Stimulated activated CD8-positive, alpha-beta memory T cell treated with anti-CD3 and anti-CD28 coated beads, Interleukin-4, amount 100 ng/mL, for 1 hour (primary cell): Measurements from ENCODE around the gene TUBGCP3.

ENCODE experiments used
- DNase-seq, 2 donors: peaks; one replicate each; pipeline ENCODE4 v3.0.0-alpha.2; 2020; ENCODE audit warnings: low read depth in 2 of 2, low spot score in 1 of 2

TUBGCP3 gene

GRCh38 chr13:112444416-112445399, 143.2 kb downstream of the TUBGCP3 start:
- DNase-seq, result no peak

- DNase-seq, result no peak
Measured at GRCh38 chr13:112443995-112444311, 144.0 kb downstream of the TUBGCP3 start.

- DNase-seq, result no peak
Measured at GRCh38 chr13:112443191-112443994, 144.6 kb downstream of the TUBGCP3 start.

- DNase-seq, result no peak
Measured at GRCh38 chr13:112442483-112443090, 145.4 kb downstream of the TUBGCP3 start.

- DNase-seq, result no peak
Measured at GRCh38 chr13:112441779-112442310, 146.1 kb downstream of the TUBGCP3 start.

GRCh38 chr13:112441226-112441625, 146.7 kb downstream of the TUBGCP3 start:
- DNase-seq, result no peak

- no peak for DNase-seq
Measured at GRCh38 chr13:112438515-112438914, 149.4 kb downstream of the TUBGCP3 start.

GRCh38 chr13:112438094-112438493, 149.9 kb downstream of the TUBGCP3 start:
- no peak for DNase-seq

GRCh38 chr13:112435973-112436372, 152.0 kb downstream of the TUBGCP3 start:
- DNase-seq, result no peak
